PC-3 (cell line): ENCODE data around the gene IQSEC1.

Experiments used
- EZH2 ChIP-seq: fragments of 300-600 bp; sonication (generic); IDR thresholded peaks from one replicate; pipeline ENCODE4 v1.6.1; 2017; ENCODE audit warnings: antibody characterized with exemption, mild to moderate bottlenecking, low read length; ENCODE audit not compliant: unreplicated experiment
- TF ChIP-seq, protein P1 (sequence below): fragments of 300-600 bp; sonication (generic); conservative IDR thresholded peaks from 2 replicates; pipeline ENCODE4 v1.5.1; 2017; ENCODE audit warnings: antibody characterized with exemption, low read depth, mild to moderate bottlenecking, low read length

DNA sequence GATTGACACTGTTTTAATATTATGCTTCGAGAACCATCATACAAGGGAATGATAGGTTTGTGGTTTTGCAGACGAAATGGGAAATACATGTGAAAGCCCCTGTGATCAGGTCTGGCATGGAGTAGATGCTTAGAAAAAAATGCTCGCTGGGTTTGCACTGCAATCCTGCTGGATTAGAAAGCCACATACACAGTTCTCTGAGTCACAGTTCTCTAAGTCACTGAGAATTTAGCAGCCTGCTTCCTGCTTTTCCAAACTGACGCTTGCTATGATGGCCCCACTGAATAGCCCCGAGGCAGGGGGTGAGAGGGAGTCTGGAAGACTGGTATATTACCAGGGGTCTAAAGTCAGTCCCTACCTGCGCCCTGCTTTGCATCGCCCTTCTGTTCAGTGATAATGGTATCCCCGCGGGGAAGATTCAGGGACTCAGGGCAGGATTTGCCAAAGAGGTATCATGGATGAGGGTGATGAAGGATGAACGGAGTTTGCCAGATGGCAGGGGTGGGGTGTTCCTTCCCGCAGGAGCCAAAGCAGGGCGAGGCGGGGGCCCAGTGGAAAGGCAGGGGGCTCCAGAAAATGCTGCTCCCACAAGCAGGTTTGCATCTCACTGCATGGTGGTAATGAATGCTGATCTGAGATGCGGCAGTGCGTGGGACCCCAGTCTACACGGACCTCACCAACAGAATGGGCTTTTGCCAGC lies 82.3 kb downstream of the IQSEC1 start:
- TF ChIP-seq, protein P1, sequence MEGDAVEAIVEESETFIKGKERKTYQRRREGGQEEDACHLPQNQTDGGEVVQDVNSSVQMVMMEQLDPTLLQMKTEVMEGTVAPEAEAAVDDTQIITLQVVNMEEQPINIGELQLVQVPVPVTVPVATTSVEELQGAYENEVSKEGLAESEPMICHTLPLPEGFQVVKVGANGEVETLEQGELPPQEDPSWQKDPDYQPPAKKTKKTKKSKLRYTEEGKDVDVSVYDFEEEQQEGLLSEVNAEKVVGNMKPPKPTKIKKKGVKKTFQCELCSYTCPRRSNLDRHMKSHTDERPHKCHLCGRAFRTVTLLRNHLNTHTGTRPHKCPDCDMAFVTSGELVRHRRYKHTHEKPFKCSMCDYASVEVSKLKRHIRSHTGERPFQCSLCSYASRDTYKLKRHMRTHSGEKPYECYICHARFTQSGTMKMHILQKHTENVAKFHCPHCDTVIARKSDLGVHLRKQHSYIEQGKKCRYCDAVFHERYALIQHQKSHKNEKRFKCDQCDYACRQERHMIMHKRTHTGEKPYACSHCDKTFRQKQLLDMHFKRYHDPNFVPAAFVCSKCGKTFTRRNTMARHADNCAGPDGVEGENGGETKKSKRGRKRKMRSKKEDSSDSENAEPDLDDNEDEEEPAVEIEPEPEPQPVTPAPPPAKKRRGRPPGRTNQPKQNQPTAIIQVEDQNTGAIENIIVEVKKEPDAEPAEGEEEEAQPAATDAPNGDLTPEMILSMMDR, result no peak
- TF ChIP-seq EZH2, result no peak
